Pancreas (tissue), 10 donors: ENCODE measurements around the gene EGLN3. TPM values are rescaled to one million over a fixed set of nuclear protein-coding genes. Genes with fewer than 3 reads are reported as not detected.

Experiments
- ATAC-seq, 4 donors: fragments of 200-7000 bp; cut with Tn5 transposase; one replicate each; pipeline versions ENCODE4 v1.8.0 to v1.9.1; 2020; ENCODE audit warnings: mild to moderate bottlenecking in 4 of 4, moderate library complexity in 4 of 4
- DNase-seq, 6 donors: peaks; one replicate each; pipeline ENCODE4 v3.0.0-alpha.2; 2020
- FAIRE-seq: peaks from 2 replicates; lab custom pipeline; 2012; peaks lifted over from hg19 to GRCh38; lab: Jason Lieb, UNC
- H3K27ac ChIP-seq, 4 donors: fragments of 200-600 bp; sonication (generic); 1 replicate in 3 of 4; 2 replicates in 1 of 4; pipeline versions ENCODE4 v1.5.0 to v1.8.0; 2020
- H3K27me3 ChIP-seq, 4 donors: fragments of 200-600 bp; one replicate each; pipeline ENCODE4 v1.8.0; 2021
- H3K36me3 ChIP-seq, 3 donors: fragments of 200-600 bp; sonication (generic) in 1 of 3; one replicate each; pipeline versions ENCODE4 v1.5.0 to v1.8.0; 2020 to 2021
- H3K4me1 ChIP-seq, 3 donors: fragments of 200-600 bp; one replicate each; pipeline ENCODE4 v1.8.0; 2021
- H3K4me3 ChIP-seq, 4 donors: fragments of 200-600 bp; sonication (generic) in 2 of 4; one replicate each; pipeline versions ENCODE4 v1.5.0 to v1.8.0; 2020 to 2021
- H3K9me3 ChIP-seq, 4 donors: fragments of 200-600 bp; one replicate each; pipeline ENCODE4 v1.8.0; 2021
- WGBS, 2 donors: extraction: QIAGEN DNeasy Blood & Tissue Kit; methylation state at CpG; one replicate each; pipeline ENCODE4 v1.1.7; 2013; 5-methylcytosine and 5-hydroxymethylcytosine counted together
- intact Hi-C, 3 donors: fragments of 100-400 bp; cut with DNase I; formaldehyde crosslinking; loops; one replicate each; pipeline versions ENCODE4 v1.11.1 to v1.14.2; 2022
- polyA plus RNA-seq, 2 donors: library from polyadenylated mRNA; stranded (reverse); fragments of 200-250 nt; gene quantifications; one replicate each; pipeline ENCODE4 v1.2.3, GENCODE V29; 2013
- total RNA-seq, 6 donors: library from RNA; stranded (reverse); fragmentation: NEBNext Ultra II Directional in 4 of 6; extraction: Animal tissue kit (Norgen Biotek cat#: 25700) in 4 of 6; gene quantifications; one replicate each; pipeline versions ENCODE4 v1.2.1 to v1.2.4, GENCODE V29; 2021 to 2023
- TF ChIP-seq, protein P1 (sequence below), 4 donors: fragments of 200-600 bp; sonication (generic) in 3 of 4; IDR thresholded peaks; one replicate each; pipeline versions ENCODE4 v1.5.0 to v1.8.0; 2021; ENCODE audit warnings: antibody characterized with exemption in 4 of 4
- donor health status: healthy with polysubstance abuse.
- donor health status: DM: no; HTN: no; CAD: no; lungs with moderate emphysema.
- donor health status: DM: no; HTN: no; CAD: no.
- donor health status: control.
- donor health status: control.
- donor health status: Bipolar disorder and iron deficiency.
- donor health status: DM: yes; HTN: yes; CAD: no.
- donor health status: DM: no; HTN: no; CAD: no.
- donor health status: DM: no; HTN: no; CAD: no.
- donor health status: DM: yes; HTN: yes; CAD: no.

The EGLN3 gene
- total and polyA plus RNA-seq, 8 donors: 1.2 to 14.5 (median 2.9) TPM

DNA sequence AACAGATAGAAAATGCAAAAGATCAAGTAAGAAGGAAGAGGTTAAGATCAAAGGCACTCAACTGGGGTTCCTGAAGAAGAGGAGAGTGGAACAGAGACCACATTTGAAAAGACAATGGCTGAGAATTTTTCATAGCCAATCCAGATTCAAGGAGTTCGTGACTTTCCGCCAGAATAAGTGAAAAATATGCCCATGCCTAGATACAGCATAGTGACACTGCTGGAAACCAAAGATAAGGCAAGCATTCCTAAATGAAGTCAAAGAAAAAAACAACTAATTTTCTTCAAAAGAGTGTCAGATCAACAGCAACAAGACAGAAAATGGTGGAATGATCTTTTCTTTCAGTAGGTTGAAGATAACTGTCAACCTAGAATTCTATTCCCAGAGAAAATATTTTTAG, 47.5 kb downstream of the EGLN3 start:
- H3K4me1 ChIP-seq: no peaks in the 10 kb centered on the region
- intact Hi-C loops: no loop called here
- no peak for DNase-seq
- no peak for ATAC-seq
- no peak for FAIRE-seq
- WGBS, 2 donors: 86 to 93% methylated on average over 2 of the region's 2 CpGs
- TF ChIP-seq, protein P1, sequence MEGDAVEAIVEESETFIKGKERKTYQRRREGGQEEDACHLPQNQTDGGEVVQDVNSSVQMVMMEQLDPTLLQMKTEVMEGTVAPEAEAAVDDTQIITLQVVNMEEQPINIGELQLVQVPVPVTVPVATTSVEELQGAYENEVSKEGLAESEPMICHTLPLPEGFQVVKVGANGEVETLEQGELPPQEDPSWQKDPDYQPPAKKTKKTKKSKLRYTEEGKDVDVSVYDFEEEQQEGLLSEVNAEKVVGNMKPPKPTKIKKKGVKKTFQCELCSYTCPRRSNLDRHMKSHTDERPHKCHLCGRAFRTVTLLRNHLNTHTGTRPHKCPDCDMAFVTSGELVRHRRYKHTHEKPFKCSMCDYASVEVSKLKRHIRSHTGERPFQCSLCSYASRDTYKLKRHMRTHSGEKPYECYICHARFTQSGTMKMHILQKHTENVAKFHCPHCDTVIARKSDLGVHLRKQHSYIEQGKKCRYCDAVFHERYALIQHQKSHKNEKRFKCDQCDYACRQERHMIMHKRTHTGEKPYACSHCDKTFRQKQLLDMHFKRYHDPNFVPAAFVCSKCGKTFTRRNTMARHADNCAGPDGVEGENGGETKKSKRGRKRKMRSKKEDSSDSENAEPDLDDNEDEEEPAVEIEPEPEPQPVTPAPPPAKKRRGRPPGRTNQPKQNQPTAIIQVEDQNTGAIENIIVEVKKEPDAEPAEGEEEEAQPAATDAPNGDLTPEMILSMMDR (IDR thresholded peaks at IDR 0.05): no peak
- H3K36me3 ChIP-seq: no peaks in the 10 kb centered on the region
- H3K4me3 ChIP-seq: no peak overlapping the region
- H3K27ac ChIP-seq: no peak overlapping the region
- no peaks in the 10 kb centered on the region for H3K27me3 ChIP-seq
- no peaks in the 10 kb centered on the region for H3K9me3 ChIP-seq

DNA sequence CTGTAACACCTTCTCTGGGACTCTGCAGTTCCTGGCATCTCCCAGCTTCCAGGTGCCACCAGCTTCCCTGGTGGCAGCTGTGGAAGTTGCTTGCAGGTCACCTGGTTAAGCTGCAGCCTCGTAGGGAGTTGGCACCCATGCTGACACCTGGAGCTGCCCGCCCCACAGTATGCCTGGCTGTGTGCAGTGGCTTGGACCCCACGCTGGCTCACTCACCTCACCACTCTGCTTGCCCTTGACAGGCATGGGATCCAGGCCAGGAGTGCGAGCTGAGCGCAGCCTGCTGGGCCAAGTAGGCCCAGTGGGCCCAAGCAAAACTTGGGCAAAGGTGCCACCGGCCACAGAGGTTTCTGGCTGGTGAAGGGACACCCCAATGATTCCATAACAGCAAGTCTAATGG, 48.5 kb downstream of the EGLN3 start:
- DNase-seq: peak in 1 of 6 donors; percentile 58
- no peaks in the 10 kb centered on the region for H3K9me3 ChIP-seq
- no peaks in the 10 kb centered on the region for H3K27me3 ChIP-seq
- intact Hi-C loops: no loop called here
- H3K36me3 ChIP-seq: no peaks in the 10 kb centered on the region
- WGBS, 2 donors: 90 to 93% methylated on average over 6 of the region's 6 CpGs
- FAIRE-seq: no peak
- H3K4me1 ChIP-seq: no peaks in the 10 kb centered on the region
- H3K4me3 ChIP-seq: no peak overlapping the region
- H3K27ac ChIP-seq: no peak overlapping the region
- TF ChIP-seq, protein P1 (IDR thresholded peaks at IDR 0.05): no peak
- ATAC-seq: no peak

DNA sequence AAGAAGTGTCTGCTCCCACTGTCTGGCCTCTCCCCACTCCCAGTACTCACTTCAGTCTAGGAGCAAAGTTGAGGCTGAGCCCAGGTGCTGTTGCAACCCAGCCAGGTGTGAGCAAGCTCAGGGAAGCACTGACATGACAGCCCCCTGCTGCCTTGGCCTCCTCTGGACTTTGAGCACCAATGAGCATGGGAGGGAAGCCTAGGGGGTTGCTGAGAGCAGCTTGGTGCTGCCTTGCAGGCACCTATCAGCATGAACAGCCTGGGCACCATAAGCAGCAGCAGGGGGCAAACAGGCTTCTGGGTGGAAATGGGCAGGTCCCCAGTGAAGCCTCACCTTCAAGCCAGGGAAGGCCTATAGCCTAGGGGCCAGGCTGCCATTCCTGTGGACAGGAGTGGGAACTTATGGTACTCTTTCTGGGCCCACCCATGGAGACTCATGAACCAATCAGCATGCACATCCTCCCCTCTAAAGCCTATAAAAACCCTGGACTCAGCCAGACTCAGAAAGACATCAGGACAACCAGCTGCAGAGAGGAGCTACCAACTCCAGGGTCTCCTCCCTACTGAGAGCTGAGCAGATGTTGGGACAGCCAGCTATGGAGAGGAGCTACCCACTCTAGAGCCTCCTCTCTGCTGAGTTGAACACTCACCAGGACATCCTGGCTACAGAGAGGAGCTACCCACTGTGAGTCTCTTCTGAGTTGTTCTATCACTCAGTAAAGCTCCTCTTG, 49.3 kb downstream of the EGLN3 start:
- no peak for FAIRE-seq
- intact Hi-C loops: no loop called here
- ATAC-seq: no peak

DNA sequence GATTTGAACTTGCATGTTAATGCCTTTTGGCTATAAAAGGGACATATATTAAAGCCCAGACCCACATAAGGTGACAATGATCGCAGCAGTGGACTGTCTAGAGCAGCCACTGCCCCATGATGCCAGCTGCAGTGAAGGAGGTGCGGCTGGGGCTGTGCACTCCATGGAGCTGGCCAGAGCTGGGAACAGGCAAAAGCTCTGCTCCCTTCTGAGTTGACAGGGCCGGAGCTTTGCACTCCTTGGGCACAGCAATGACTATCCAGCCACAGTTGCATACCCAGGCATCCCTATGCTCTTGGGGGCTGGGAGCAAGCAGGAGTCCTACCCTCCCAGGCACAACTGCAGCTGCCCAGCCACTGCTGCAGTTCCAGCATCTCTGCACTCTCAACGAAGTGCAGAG, 50.2 kb downstream of the EGLN3 start:
- no peak for FAIRE-seq
- H3K27ac ChIP-seq: no peak overlapping the region
- TF ChIP-seq, protein P1 (IDR thresholded peaks at IDR 0.05): no peak
- ATAC-seq: no peak
- intact Hi-C loops: no loop called here
- no peaks in the 10 kb centered on the region for H3K9me3 ChIP-seq
- H3K36me3 ChIP-seq: no peaks in the 10 kb centered on the region
- H3K27me3 ChIP-seq: no peaks in the 10 kb centered on the region
- no peak overlapping the region for H3K4me3 ChIP-seq
- no peak for DNase-seq
- H3K4me1 ChIP-seq: no peaks in the 10 kb centered on the region
- 69 to 73% methylated on average over 4 of the region's 4 CpGs for WGBS, 2 donors

More for the DNA sequence above, 49.3 kb downstream of the EGLN3 start:
- Histone ChIP-seq H3K4me1 (no peaks in the 10 kb centered on the region), H3K4me3 (no peak overlapping the region), H3K36me3 (no peaks in the 10 kb centered on the region), H3K27me3 (no peaks in the 10 kb centered on the region), H3K27ac (no peak overlapping the region), H3K9me3 (no peaks in the 10 kb centered on the region)
- peak in 1 of 6 donors; percentile 37 for DNase-seq
- TF ChIP-seq, protein P1 (IDR thresholded peaks at IDR 0.05): no peak

DNA sequence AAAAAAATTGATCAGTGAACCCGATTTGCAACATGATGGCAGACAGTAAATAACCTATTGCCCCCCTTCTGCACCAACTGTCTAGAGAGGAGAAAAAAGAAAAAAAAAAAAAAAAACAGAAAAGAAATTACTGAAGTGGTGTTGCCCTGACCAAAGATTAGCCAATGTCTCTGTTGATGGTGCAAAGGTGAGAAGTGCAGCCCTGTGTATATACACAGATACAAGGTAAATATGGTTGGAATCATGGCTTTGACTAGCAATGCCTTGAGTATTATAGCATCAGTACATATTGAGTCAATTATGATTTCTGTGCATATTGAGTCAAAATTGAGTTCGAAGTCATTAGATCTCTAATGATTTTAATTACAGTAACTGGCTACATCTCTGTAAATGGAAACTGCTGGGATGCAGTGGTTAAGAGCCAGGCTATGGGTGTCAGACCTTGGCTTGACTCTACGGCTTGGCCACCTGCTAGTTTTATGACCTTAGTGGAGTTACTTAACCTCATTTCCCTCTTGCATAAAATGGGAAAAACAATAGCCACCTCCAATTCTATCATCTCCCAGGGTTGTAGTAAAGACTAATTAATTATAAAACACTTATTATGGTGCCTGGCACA, 51.0 kb downstream of the EGLN3 start:
- no peaks in the 10 kb centered on the region for H3K9me3 ChIP-seq
- FAIRE-seq (no peak), ATAC-seq (no peak), DNase-seq (no peak)
- intact Hi-C loops: no loop called here
- H3K27ac ChIP-seq: no peak overlapping the region
- H3K4me3 ChIP-seq: no peak overlapping the region
- 63 to 75% methylated on average over 3 of the region's 3 CpGs for WGBS, 2 donors
- TF ChIP-seq, protein P1 (IDR thresholded peaks at IDR 0.05): no peak
- H3K36me3 ChIP-seq: no peaks in the 10 kb centered on the region
- no peaks in the 10 kb centered on the region for H3K27me3 ChIP-seq
- H3K4me1 ChIP-seq: no peaks in the 10 kb centered on the region
